ENCODE data around the gene G6PD. TPM values are rescaled to one million over a fixed set of nuclear protein-coding genes. Genes with fewer than 3 reads are reported as not detected.
"Not testable (repeated sequence)": the region's sequence is repeated elsewhere in the genome, so short reads cannot be mapped to it uniquely, and the experiment has no call there.

The G6PD gene
- total RNA-seq, 2 donors from 2014 or later: 30.4 to 36.0 TPM

GRCh38 chrX:154519389-154519788 is 27.3 kb downstream of the G6PD start:
- no peak for DNase-seq
- ATAC-seq: no peak
- intact Hi-C loops (cut with DNase I): no loop called here

DNA sequence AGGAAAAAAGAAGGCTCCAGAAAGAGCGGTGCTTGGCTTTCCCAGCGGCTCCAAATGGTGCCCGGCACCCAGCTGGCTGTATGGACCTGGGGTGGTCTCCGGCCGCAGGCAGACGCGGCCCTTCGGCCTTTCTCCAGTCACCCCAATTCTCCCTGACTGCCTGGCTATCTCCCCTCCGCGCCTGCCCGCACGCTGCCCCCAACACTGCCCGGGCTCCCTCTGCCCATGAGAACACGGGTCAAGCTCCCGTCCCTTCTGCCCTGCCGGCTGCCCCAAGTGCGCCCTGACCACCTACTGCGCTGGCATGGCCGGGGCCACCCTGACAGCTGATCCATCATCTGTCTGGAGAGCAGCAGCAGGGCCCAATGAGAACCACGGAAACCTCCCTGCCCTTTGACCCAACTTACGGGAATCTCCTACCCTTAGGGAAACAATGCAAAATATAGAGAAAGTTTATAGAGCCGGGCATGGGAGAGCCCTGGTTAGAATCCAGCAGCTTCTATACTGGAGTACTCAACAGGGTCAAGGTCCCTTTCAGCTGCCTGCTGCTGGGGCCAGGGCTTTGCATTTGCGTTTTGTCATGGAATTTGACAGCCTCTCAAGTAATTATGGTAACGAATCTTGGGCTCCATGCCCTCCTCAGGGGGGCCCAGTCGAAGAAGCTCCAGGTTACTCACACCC is 29.4 kb downstream of the G6PD start:
- ATAC-seq: peak in 1 of 2 donors; percentile 4
- DNase-seq: no peak
- intact Hi-C loops (cut with DNase I): no loop called here

DNA sequence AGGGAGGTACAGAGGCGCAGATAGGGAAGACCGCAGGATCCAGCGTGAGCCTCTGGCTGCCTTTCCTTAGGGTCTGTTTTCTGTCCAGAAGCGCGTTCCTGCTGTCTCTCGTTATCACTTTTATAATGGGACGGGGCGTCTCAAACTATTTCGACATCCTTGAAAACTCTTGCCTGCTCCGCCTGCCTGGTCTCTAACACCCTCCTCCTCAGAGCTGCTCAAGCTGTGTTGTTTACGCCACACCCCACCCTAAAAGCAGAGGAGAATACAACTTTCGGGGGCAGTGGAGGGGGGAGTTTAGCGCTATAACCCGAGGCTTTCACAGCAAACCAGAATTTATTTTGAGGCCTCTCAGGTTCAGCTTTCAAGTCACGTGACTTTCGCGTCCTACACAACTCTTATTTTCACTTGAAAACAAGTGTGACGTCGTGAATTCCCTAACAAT is 30.0 kb downstream of the G6PD start:
- peak; percentile 50 for ATAC-seq
- intact Hi-C loops (cut with DNase I): no loop called here
- no peak for DNase-seq

DNA sequence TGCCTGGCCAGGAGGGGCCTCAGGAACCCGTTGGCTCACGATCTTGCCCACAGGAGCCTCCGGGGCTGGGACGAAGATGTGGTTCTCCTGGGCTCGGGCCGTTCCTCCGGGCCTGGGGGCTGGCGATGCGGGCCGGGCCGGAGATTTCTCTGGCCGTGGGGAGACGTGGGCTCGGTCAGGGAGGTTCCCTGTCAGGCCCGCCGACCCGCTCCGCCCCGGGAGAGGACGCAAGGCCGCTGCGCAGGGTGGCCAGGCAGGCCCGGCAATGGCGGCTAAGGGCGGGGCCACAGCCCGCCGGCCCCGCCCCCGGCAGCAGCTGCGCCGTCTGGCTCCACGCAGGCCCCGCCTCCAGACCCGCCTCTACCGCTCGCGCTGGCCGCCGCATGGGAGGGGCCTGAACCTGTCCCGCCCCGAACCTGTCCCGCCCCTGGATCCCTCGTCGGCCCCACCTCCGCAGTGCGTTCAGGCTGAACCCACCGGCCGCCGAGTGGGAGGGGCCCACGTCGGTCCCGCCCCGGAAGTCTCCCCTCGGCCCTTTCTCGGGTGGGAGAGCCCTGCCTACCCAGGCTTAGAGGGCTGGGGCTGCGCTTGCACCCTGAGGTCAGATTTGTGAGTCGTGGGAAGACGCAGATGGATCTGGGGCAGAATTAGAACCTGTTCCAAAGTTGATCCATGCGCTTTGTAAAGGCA is 30.5 kb downstream of the G6PD start, which contains the start of gene FAM3A:
FAM3A (minus strand) TSS at position 267 of the 690 bp plus-strand sequence. CDS start 460 bp downstream, outside the sequence.
- peak; percentile 97 to 98 for ATAC-seq
- peak; percentile 93 for DNase-seq
- intact Hi-C loops (cut with DNase I): no loop called here

GRCh38 chrX:154515090-154515965 is 31.3 kb downstream of the G6PD start:
- peak; percentile 3 for ATAC-seq
- intact Hi-C loops (cut with DNase I): no loop called here
- DNase-seq: no peak

GRCh38 chrX:154513716-154514115 is 32.9 kb downstream of the G6PD start:
- no peak for ATAC-seq
- intact Hi-C loops (cut with DNase I): no loop called here
- no peak for DNase-seq

GRCh38 chrX:154512879-154513553 is 33.6 kb downstream of the G6PD start:
- no peak for DNase-seq
- intact Hi-C loops (cut with DNase I): no loop called here
- no peak for ATAC-seq

DNA sequence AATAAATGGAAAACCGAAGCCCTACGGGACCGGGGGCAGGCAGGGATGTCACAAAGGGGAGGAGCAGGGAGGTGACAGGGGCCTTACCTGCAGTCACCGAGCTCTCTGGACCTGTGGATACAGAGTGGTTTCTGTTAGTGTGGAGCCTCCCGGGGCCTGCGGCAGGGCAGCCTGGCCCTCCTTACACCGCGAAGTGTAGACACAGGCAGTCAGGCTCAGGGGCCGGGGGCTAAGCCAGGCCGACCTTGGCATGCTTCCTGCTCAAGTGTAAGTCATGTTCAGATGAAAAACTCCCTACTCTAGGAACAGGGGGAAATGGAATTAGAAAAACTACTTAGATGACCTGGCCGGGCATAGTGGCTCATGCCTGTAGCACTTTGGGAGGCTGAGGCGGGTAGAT is 34.9 kb downstream of the G6PD start:
- intact Hi-C loops (cut with DNase I): no loop called here
- no peak for ATAC-seq
- no peak for DNase-seq

DNA sequence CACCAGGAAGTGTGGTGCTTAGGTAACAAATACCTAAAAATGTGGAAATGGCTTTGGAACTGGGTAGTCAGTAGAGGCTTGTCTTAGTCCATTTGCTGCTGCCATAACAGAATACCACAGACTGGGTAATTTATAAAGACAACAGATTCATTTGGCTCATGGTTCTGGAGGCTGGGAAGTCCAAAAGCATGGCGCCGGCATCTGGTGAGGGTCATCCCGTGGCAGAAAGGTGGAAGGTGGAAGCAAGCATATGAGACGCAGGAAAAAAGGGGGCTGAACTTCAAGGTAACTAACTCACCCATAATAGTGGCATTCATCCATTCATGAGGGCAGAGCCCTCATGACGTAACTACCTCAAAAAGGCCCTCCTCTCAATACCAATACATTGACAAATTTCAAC is 37.2 kb downstream of the G6PD start:
- no peak for ATAC-seq
- no peak for DNase-seq
- intact Hi-C loops (cut with DNase I): no loop called here

- no peak for ATAC-seq
Measured at GRCh38 chrX:154508384-154508745, 38.3 kb downstream of the G6PD start.

DNA sequence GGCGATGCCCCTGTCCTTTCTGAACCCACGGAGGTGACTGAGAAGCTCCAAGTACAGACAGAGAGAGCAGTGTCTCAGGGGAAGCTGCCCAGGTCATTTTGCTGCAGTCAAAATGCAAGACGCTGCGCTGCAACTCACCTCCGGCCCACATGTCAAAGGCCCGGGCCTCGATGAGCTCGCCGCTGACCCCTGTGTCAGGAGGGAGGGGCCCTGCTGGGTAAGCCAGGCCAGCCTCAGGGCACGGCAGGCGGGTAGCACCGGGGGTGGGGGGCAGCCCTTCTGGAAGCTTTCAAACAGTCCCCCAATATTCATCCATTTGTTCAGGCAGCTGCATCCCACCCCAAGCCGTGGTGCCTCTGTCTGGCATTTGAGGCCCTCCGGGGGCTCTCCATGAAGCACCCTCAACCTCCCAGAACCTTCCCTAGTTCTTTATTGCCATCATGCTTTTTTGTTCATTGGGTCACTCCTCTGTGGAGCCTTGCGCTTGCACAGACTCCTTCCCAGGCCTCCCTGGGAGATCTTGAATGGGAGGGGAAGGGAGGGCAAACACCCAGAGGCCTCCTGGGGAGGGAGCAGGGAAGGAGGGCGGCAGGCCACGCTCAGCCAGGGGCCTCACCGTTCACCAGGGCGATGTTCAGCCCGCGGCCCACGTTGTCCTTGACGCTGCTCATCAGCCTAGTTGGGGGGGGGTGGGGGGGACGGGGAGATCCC is 38.8 kb downstream of the G6PD start:
- ATAC-seq (no peak), DNase-seq (no peak)
- intact Hi-C loops (cut with DNase I): no loop called here

More at GRCh38 chrX:154508384-154508745, 38.3 kb downstream of the G6PD start:
- DNase-seq: no peak
- intact Hi-C loops (cut with DNase I): no loop called here

DNA sequence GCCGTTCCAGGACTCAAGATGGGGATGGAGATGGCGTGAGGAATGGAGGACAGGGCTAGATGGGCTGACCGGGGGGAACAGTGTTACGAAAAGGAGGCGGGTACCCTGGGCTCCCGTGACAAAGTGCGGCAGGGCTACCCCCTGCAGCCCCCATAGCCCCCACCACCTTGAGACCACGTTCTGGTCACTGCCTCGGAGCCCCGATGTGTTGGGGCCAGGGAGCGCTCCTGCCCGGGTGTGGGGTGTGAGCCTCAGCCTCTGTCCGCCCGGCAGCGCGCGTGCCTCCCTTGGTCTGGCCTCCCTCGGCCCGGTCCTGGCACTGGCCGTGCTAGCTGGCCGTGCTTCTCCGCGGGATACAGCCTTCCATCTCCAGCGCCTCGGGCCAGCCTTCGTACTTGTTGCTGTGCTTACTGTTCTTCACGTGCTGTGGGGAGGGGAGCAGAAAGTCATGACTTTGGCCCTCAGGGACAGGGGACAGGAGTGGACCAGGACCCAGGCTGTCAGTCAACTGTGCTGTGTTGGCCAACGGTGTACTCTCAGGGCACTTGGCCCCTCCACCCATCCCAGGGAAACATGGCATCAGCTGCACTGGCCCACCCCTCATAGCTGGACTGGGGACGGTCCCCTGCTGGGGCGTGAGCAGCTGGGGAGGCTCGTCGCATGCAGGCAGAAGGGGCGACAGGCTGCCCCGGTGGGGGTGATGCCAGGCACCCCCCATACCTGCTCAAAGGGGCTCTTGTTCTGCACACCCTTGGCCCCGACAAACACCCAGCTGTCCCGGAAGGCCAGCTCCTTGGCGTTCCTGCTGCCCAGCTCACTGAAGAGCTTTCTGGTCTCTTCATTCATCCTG is 39.9 kb downstream of the G6PD start:
- intact Hi-C loops (cut with DNase I): no loop called here
- DNase-seq (no peak), ATAC-seq (no peak)

GRCh38 chrX:154505734-154506133 is 40.9 kb downstream of the G6PD start:
- ATAC-seq (no peak), DNase-seq (no peak)
- intact Hi-C loops (cut with DNase I): no loop called here

GRCh38 chrX:154502989-154503388 is 43.7 kb downstream of the G6PD start:
- no peak for DNase-seq
- intact Hi-C loops (cut with DNase I): no loop called here
- ATAC-seq: no peak

- ATAC-seq (no peak), DNase-seq (no peak)
- intact Hi-C loops (cut with DNase I): no loop called here
Measured at GRCh38 chrX:154502098-154502497, 44.5 kb downstream of the G6PD start.

DNA sequence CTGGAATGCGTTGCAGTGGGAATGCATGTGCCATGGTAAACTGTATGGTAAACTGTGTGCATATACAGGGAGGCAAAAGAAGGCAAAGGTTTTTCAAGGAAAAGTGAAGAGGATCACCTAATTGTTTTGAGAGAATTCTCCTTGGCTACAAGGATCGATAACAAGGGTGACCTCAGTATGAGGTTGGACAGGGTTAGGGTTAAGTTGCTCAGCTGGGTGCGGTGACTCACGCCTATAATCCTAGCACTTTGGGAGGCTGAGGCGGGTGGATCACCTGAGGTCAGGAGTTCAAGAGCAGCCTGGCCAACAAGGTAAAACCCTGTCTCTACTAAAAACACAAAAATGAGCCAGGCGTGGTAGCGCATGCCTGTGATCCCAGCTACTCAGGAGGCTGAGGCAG is 45.2 kb downstream of the G6PD start:
- DNase-seq; intact Hi-C loops (cut with DNase I); ATAC-seq: not testable (repeated sequence)

GRCh38 chrX:154496591-154497137 is 50.0 kb downstream of the G6PD start:
- intact Hi-C loops (cut with DNase I); ATAC-seq: not testable (repeated sequence)

More at GRCh38 chrX:154496591-154497137, 50.0 kb downstream of the G6PD start:
- DNase-seq: not testable (repeated sequence)

All from left cardiac atrium (tissue), 4 donors.